Spleen (tissue), 7 donors: ENCODE results near the gene PDE4D.

Experiments used
- POLR2A ChIP-seq, 3 donors: fragments of 450-650 bp; IDR thresholded peaks; one replicate each; pipeline ENCODE4 v1.5.1; 2017; ENCODE audit warnings: antibody characterized with exemption in 3 of 3, mild to moderate bottlenecking in 1 of 3
- POLR2AphosphoS5 ChIP-seq, 3 donors: sonication (generic); formaldehyde crosslinking; IDR thresholded peaks; one replicate each; pipeline ENCODE4 v1.5.1; 2017; ENCODE audit warnings: antibody characterized with exemption in 3 of 3
- TF ChIP-seq, protein P1 (sequence below), 11 experiments: fragments of 200-600 bp in 7 of 11; fragments of 450-650 bp in 4 of 11; sonication (generic) in 4 of 11; IDR thresholded peaks in 8 of 11; conservative IDR thresholded peaks in 3 of 11; 1 replicate in 7 of 11; 2 replicates in 4 of 11; pipeline versions ENCODE4 v1.4.0 to v1.8.0; 2016 to 2021; ENCODE audit warnings: antibody characterized with exemption in 11 of 11, inconsistent platforms in 4 of 11, mild to moderate bottlenecking in 1 of 11
- donor health status: DM: no; HTN: no; CAD: no; lungs with moderate emphysema.
- donor health status: DM: no; HTN: no; CAD: no.
- donor health status: DM: no; HTN: no; CAD: no.

DNA sequence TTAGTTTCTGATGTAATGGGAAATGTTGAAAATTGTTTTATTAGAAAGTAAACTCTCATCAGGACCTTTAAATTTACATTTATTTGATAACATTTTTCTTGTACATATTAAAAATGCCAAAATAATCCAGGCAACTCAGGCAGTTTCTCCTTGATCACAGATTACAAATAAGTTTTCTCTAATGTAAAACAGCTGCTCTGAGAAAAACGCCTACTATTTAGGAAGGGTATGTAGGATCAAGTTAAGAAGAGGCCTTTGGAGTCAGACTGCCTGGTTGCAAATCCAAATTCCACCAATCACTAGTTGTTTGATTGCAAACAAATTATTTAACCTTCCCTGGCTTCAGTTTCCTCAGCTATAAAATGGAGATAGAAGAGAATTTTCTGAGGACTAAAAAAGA is 610.8 kb downstream of the PDE4D start:
- TF ChIP-seq, protein P1, sequence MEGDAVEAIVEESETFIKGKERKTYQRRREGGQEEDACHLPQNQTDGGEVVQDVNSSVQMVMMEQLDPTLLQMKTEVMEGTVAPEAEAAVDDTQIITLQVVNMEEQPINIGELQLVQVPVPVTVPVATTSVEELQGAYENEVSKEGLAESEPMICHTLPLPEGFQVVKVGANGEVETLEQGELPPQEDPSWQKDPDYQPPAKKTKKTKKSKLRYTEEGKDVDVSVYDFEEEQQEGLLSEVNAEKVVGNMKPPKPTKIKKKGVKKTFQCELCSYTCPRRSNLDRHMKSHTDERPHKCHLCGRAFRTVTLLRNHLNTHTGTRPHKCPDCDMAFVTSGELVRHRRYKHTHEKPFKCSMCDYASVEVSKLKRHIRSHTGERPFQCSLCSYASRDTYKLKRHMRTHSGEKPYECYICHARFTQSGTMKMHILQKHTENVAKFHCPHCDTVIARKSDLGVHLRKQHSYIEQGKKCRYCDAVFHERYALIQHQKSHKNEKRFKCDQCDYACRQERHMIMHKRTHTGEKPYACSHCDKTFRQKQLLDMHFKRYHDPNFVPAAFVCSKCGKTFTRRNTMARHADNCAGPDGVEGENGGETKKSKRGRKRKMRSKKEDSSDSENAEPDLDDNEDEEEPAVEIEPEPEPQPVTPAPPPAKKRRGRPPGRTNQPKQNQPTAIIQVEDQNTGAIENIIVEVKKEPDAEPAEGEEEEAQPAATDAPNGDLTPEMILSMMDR (IDR thresholded peaks at IDR 0.05 in 8 of 11, conservative IDR thresholded peaks at IDR 0.05 in 3 of 11): no peak
- no peak for TF ChIP-seq POLR2A (IDR thresholded peaks at IDR 0.05)
- no peak for TF ChIP-seq POLR2AphosphoS5 (IDR thresholded peaks at IDR 0.05)
